ENCODE data around the gene RASD2. TPM values are rescaled to one million over a fixed set of nuclear protein-coding genes. Genes with fewer than 3 reads are reported as not detected.

Gene RASD2
- total and polyA plus RNA-seq, 8 donors: 0.28 to 1.4 (median 0.59) TPM

GRCh38 chr22:35549328-35549727, 8.7 kb downstream of the RASD2 start:
- Histone ChIP-seq H3K27ac (no peak overlapping the region), H3K27me3 (no peaks in the 10 kb centered on the region), H3K9me3 (no peaks in the 10 kb centered on the region), H3K4me3 (no peak overlapping the region), H3K4me1 (no peaks in the 10 kb centered on the region), H3K36me3 (no peaks in the 10 kb centered on the region)
- no peak for TF ChIP-seq CTCF (IDR thresholded peaks at IDR 0.05)
- DNase-seq (no peak), FAIRE-seq (no peak), ATAC-seq (no peak)
- 14% methylated on average over 11 of the region's 11 CpGs for WGBS, 2 donors
- intact Hi-C loops (cut with DNase I): no loop called here

GRCh38 chr22:35551549-35552177, 11.0 kb downstream of the RASD2 start:
- H3K36me3 ChIP-seq: no peaks in the 10 kb centered on the region
- WGBS, 2 donors: 84 to 93% methylated on average over 43 of the region's 43 CpGs
- H3K4me3 ChIP-seq: no peak overlapping the region
- no peak for TF ChIP-seq CTCF (IDR thresholded peaks at IDR 0.05)
- no peak for FAIRE-seq
- no peak for ATAC-seq
- H3K9me3 ChIP-seq: no peaks in the 10 kb centered on the region
- no peaks in the 10 kb centered on the region for H3K4me1 ChIP-seq
- intact Hi-C loops (cut with DNase I): no loop called here
- H3K27me3 ChIP-seq: no peaks in the 10 kb centered on the region
- H3K27ac ChIP-seq: no peak overlapping the region
- peak in 1 of 6 donors; percentile 53 for DNase-seq

GRCh38 chr22:35552196-35552842, 11.7 kb downstream of the RASD2 start:
- intact Hi-C loops (cut with DNase I): no loop called here
- WGBS, 2 donors: 50 to 55% methylated on average over 13 of the region's 13 CpGs
- ATAC-seq (peak in 1 of 4 donors; percentile 44), DNase-seq (peak in 1 of 6 donors; percentile 48), FAIRE-seq (no peak)
- H3K27ac ChIP-seq: no peak overlapping the region
- H3K36me3 ChIP-seq: no peaks in the 10 kb centered on the region
- no peak overlapping the region for H3K4me3 ChIP-seq
- no peaks in the 10 kb centered on the region for H3K27me3 ChIP-seq
- no peak for TF ChIP-seq CTCF (IDR thresholded peaks at IDR 0.05)
- H3K4me1 ChIP-seq: no peaks in the 10 kb centered on the region
- H3K9me3 ChIP-seq: no peaks in the 10 kb centered on the region

- no peak for FAIRE-seq
- ATAC-seq: no peak
- DNase-seq: no peak
- Histone ChIP-seq H3K4me1 (no peaks in the 10 kb centered on the region), H3K27me3 (no peaks in the 10 kb centered on the region), H3K27ac (no peak overlapping the region), H3K36me3 (no peaks in the 10 kb centered on the region), H3K4me3 (no peak overlapping the region), H3K9me3 (no peaks in the 10 kb centered on the region)
- no peak for TF ChIP-seq CTCF (IDR thresholded peaks at IDR 0.05)
- WGBS, 2 donors: 78 to 86% methylated on average over 11 of the region's 11 CpGs
- intact Hi-C loops (cut with DNase I): no loop called here
These were observed 12.2 kb downstream of the RASD2 start for GRCh38 chr22:35552846-35553245.

GRCh38 chr22:35553341-35553740, 12.7 kb downstream of the RASD2 start:
- H3K9me3 ChIP-seq: no peaks in the 10 kb centered on the region
- no peaks in the 10 kb centered on the region for H3K36me3 ChIP-seq
- H3K4me3 ChIP-seq: no peak overlapping the region
- no peaks in the 10 kb centered on the region for H3K4me1 ChIP-seq
- DNase-seq (no peak), FAIRE-seq (no peak), ATAC-seq (no peak)
- 67 to 81% methylated on average over 2 of the region's 2 CpGs for WGBS, 2 donors
- TF ChIP-seq CTCF (IDR thresholded peaks at IDR 0.05): no peak
- intact Hi-C loops (cut with DNase I): no loop called here
- no peaks in the 10 kb centered on the region for H3K27me3 ChIP-seq
- H3K27ac ChIP-seq: no peak overlapping the region

All from pancreas (tissue), 10 donors.